Measurements from ENCODE around the gene MAP7D1. TPM values are rescaled to one million over a fixed set of nuclear protein-coding genes. Genes with fewer than 3 reads are reported as not detected.

MAP7D1 gene
- total RNA-seq: 76.4 and 85.6 TPM in 2 replicates

GRCh38 chr1:36155408-36156328, at the start of gene MAP7D1:
Gene MAP7D1 (plus strand): TSS chr1:36156160. CDS start chr1:36156418, 258 bp downstream.

GRCh38 chr1:36125129-36125991, 30.6 kb upstream of the MAP7D1 start, which contains the start of gene COL8A2:
Gene COL8A2 (minus strand): TSS chr1:36125222. CDS start chr1:36100242, 24,980 bp downstream.

GRCh38 chr1:36149237-36149972, 6.6 kb upstream of the MAP7D1 start, which contains the start of gene TRAPPC3:
Gene TRAPPC3 (minus strand): TSS chr1:36149486. CDS start chr1:36149378, 108 bp downstream.

GRCh38 chr1:36223996-36224536, 68.1 kb downstream of the MAP7D1 start, which contains the start of gene THRAP3:
Gene THRAP3 (plus strand): TSS chr1:36224443. CDS start chr1:36282564, 58,121 bp downstream.

Small RNA genes within 50 kb of the gene (small RNA-seq; reads per million reads assigned to genes)
- not detected for gene RN7SL131P

Other genes with a start within 250 kb of the MAP7D1 start
- 17.3 and 21.2 TPM in 2 replicates for gene AGO3, start 225.1 kb upstream of the MAP7D1 start, total RNA-seq
- gene TEKT2, start 72.1 kb upstream of the MAP7D1 start, total RNA-seq: 0.11 and 0.13 TPM in 2 replicates
- 17.8 and 19.0 TPM in 2 replicates for gene ADPRS, start 67.3 kb upstream of the MAP7D1 start, total RNA-seq
- gene COL8A2, start 30.9 kb upstream of the MAP7D1 start, total RNA-seq: 53.4 and 60.5 TPM in 2 replicates
- gene TRAPPC3, start 6.7 kb upstream of the MAP7D1 start, total RNA-seq: 90.0 and 97.1 TPM in 2 replicates
- gene THRAP3, start 68.3 kb downstream of the MAP7D1 start, total RNA-seq: 121 and 148 TPM in 2 replicates
- 4.8 and 5.0 TPM in 2 replicates for gene SH3D21, start 150.2 kb downstream of the MAP7D1 start, total RNA-seq
- gene EVA1B, start 167.5 kb downstream of the MAP7D1 start, total RNA-seq: 111 and 135 TPM in 2 replicates
- gene STK40, start 229.8 kb downstream of the MAP7D1 start, total RNA-seq: 9.6 and 9.8 TPM in 2 replicates
- 4.8 and 7.7 TPM in 2 replicates for gene LSM10, start 241.7 kb downstream of the MAP7D1 start, total RNA-seq

Measured in articular chondrocyte of knee joint (primary cell).